HFF-Myc (cell line): ENCODE measurements around the gene CFAP58.

ENCODE experiments used
- DNase-seq: peaks from one replicate; pipeline ENCODE4 v3.0.0-alpha.2; 2011; ENCODE audit warnings: low read depth; ENCODE audit errors: extremely low read depth
- H3K4me3 ChIP-seq: replicated peaks from 2 replicates; pipeline ENCODE4 v1.5.1; 2011; ENCODE audit warnings: low read depth, mild to moderate bottlenecking, control low read depth, low read length
- TF ChIP-seq, protein P1 (sequence below): IDR thresholded peaks from 2 replicates; pipeline ENCODE4 v1.5.1; 2012; ENCODE audit warnings: mild to moderate bottlenecking, low read depth, low read length, control low read depth; ENCODE audit errors: missing control alignments

The CFAP58 gene

DNA sequence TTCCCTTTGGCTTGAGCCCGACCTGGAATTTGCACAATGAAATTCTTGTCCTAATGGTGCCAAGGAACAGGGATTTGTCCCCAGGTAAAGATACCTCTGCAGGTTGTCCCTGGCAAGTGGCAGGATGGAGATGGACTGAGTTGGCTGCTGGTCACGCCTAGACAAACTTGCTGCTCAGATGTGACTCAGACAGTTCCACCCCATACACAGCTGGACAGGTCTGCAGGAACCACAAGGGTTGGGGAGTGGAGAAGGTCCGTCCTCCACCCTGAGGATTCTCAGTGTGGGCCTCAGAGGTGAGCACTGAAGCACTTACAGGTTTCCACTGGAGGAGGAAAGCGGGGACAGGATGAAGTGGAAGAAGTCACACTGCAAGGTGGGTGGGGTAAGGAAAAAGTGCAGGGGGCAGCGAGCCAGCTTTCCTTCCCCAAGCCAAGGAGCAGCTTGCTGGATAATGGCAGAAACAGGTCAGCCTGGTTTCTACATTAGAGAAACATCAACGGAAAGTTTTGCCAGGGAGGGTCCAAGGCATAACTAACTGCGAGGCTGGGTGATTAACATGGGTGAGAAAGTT is 35.8 kb upstream of the CFAP58 start:
- no peak overlapping the region for H3K4me3 ChIP-seq
- DNase-seq = no peak
- TF ChIP-seq, protein P1, sequence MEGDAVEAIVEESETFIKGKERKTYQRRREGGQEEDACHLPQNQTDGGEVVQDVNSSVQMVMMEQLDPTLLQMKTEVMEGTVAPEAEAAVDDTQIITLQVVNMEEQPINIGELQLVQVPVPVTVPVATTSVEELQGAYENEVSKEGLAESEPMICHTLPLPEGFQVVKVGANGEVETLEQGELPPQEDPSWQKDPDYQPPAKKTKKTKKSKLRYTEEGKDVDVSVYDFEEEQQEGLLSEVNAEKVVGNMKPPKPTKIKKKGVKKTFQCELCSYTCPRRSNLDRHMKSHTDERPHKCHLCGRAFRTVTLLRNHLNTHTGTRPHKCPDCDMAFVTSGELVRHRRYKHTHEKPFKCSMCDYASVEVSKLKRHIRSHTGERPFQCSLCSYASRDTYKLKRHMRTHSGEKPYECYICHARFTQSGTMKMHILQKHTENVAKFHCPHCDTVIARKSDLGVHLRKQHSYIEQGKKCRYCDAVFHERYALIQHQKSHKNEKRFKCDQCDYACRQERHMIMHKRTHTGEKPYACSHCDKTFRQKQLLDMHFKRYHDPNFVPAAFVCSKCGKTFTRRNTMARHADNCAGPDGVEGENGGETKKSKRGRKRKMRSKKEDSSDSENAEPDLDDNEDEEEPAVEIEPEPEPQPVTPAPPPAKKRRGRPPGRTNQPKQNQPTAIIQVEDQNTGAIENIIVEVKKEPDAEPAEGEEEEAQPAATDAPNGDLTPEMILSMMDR = no peak

DNA sequence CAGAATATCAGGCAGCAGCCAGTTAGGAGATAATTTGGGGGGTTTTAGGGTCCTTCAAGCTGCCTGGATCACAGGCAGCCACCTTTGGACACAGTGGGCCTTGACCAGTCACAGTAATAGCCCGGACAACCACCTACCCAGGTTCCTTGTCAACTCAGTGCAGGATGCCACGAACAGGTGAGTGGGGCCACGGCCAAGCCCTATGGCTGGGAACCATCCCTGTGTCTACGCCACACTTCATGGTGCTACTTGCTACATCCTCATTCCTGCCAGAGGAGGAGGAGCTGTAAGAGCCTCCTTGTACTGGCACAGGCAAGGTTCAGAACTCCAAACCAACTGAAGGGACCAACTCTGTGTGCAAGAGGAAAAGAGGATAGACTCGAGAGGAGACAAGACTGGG is 35.3 kb upstream of the CFAP58 start:
- TF ChIP-seq, protein P1 = no peak
- no peak overlapping the region for H3K4me3 ChIP-seq
- no peak for DNase-seq

DNA sequence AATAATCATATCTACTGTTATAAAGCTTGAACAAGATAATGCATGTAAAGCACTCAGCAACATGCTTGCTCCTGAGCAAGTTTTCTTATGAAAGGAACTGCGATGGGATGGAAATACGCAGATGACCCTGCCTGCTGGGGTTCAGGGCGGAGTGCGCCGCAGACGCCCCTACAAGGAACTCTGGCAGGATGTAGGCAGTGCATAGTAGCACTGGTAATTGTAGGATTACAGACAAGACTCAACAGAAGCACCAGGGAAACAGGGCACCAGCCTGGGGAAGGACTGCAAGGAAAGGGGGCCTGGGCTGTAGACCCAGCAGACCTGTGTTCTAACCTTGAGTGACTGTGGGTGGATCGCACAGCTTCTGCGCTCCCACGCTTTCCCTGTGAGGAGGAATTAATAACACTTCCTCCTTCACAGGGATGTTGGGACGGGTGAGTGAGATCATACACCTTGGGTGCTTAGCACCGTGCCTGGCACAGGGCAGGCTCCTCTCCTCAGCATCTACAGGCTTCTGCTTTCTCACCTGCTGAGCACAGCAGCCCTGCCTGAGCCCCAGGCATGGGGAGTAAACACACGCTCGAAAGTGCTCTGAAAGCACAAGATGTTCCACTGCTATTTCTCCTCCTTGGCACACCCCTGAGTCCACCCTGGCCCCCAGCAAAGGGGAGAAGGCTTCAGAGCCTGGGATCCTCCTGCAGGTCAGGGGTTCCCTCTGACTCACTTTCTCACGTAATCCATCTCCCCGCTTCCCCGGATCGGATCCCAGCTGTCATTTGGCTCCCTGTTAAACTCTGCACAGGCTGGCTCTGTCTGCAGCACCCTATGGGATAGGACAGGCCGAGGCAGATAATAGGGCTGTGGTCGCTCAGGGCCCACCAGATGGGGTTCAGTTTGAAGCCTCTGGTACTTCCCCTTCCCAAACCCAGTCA is 34.6 kb upstream of the CFAP58 start:
- no peak overlapping the region for H3K4me3 ChIP-seq
- TF ChIP-seq, protein P1 = no peak
- no peak for DNase-seq

DNA sequence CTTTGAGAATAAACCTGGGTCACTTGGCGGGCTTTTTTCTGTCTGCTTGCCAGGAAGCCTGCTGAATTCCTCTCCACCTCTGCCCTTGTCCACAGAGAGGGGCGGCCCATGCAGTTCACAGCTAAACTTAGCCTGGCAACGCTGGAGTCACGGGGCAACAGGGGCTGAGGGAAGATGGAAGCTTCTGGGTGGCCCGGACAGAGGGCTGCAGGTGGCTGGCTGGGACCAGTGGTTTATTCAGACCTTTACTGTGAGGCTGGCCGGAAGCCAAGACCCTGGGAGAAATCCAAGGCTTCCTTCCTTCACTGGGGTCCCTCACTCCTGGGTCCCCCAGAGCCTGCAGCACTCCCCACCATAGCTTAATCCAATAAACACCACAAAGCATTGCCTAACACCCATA is 32.4 kb upstream of the CFAP58 start:
- H3K4me3 ChIP-seq = no peak overlapping the region
- no peak for DNase-seq
- TF ChIP-seq, protein P1 = no peak

DNA sequence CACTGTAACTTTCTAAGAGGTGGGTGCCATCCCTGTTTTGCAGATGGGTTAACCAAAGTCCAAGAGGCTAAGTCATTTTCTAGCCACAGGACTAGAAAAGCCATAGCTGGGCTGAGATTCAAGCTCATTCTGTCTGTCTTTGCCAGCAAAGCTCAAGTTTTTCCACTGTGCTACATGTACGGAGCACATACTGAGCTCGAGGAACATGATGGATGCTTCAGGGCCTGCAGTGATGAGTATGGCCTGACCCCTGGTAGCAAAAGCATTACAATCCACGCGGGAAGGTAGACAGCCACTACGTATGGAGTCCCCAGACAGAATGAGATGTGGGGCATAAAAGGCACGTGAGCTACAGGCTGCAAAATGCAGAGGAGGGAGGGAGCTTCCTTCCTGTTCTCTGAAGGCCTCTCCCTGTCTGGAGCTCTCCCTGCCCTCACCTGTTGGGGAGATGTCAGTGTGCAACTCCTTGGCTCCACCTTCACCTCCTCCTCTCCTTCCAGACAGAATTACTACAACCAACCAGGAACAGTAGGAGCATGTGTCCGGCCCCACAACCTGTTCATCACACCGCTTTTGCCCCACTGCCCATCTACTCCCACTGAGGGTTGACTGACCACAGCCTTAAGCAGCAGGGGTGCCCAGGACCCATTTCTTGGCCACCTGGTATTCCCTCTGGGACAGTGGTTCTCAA is 31.8 kb upstream of the CFAP58 start:
- no peak for DNase-seq
- no peak overlapping the region for H3K4me3 ChIP-seq
- TF ChIP-seq, protein P1 = no peak

DNA sequence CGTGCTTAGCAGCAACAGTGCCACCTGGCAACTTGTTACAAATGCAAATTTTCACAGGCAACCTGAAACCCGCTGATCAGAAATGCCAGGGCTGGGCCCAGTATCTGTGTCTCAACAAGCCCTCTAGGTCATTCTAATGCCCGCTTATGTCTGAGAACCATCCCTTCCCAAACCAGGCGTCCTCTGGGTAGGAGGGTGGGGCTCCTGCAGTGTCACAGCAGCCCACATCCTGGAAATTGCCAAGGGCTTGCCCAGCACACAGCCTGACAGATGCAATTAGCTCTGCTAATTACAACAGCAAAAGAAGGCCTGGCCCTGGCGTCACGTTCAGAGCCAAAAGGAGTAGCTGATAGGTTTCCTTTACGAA is 31.2 kb upstream of the CFAP58 start:
- no peak for DNase-seq
- TF ChIP-seq, protein P1 = no peak
- no peak overlapping the region for H3K4me3 ChIP-seq
